HG03280 (cell line): Measurements from ENCODE around the gene GCC1.
"Not testable (repeated sequence)": the region's sequence is repeated elsewhere in the genome, so short reads cannot be mapped to it uniquely, and the experiment has no call there.

Experiments used
- ATAC-seq: cut with Tn5 transposase; IDR thresholded peaks from one replicate; pipeline ENCODE4 v1.9.1; 2021; ENCODE audit warnings: mild to moderate bottlenecking, moderate library complexity; ENCODE audit not compliant: unreplicated experiment

GCC1 gene

GRCh38 chr7:127589896-127590295, 4.5 kb upstream of the GCC1 start:
- no peak for ATAC-seq

- peak; percentile 3 for ATAC-seq
These were observed 3.5 kb upstream of the GCC1 start for GRCh38 chr7:127588697-127589482.

- ATAC-seq = peak; percentile 81
These were observed 2.8 kb upstream of the GCC1 start, which contains the start of gene ARF5 for GRCh38 chr7:127588019-127588696. ARF5 (plus strand) TSS chr7:127588411; CDS start chr7:127588499, 88 bp downstream.

GRCh38 chr7:127587663-127588018, 2.2 kb upstream of the GCC1 start:
- no peak for ATAC-seq

- no peak for ATAC-seq
These were observed 950 bp upstream of the GCC1 start for GRCh38 chr7:127586346-127586745.

GRCh38 chr7:127584648-127585043, 750 bp downstream of the GCC1 start:
- no peak for ATAC-seq

- ATAC-seq = no peak
These were observed 3.0 kb downstream of the GCC1 start for GRCh38 chr7:127582361-127582760.

GRCh38 chr7:127581716-127582115, 3.7 kb downstream of the GCC1 start:
- no peak for ATAC-seq

- no peak for ATAC-seq
These were observed 4.8 kb downstream of the GCC1 start for GRCh38 chr7:127580612-127581011.

GRCh38 chr7:127578711-127579275, 6.6 kb downstream of the GCC1 start:
- no peak for ATAC-seq

GRCh38 chr7:127578036-127578684, 7.2 kb downstream of the GCC1 start:
- ATAC-seq = no peak

GRCh38 chr7:127571741-127572505, 13.5 kb downstream of the GCC1 start:
- no peak for ATAC-seq

GRCh38 chr7:127568034-127568433, 17.4 kb downstream of the GCC1 start:
- ATAC-seq = not testable (repeated sequence)

GRCh38 chr7:127566242-127566641, 19.2 kb downstream of the GCC1 start:
- no peak for ATAC-seq

GRCh38 chr7:127557803-127558202, 27.6 kb downstream of the GCC1 start:
- no peak for ATAC-seq

GRCh38 chr7:127556404-127556803, 29.0 kb downstream of the GCC1 start:
- no peak for ATAC-seq

GRCh38 chr7:127551941-127552340, 33.5 kb downstream of the GCC1 start:
- no peak for ATAC-seq

- no peak for ATAC-seq
These were observed 35.1 kb downstream of the GCC1 start for GRCh38 chr7:127550247-127550646.

- ATAC-seq = no peak
These were observed 39.1 kb downstream of the GCC1 start for GRCh38 chr7:127546313-127546712.

GRCh38 chr7:127541548-127541947, 43.8 kb downstream of the GCC1 start:
- no peak for ATAC-seq

GRCh38 chr7:127540461-127540860, 44.9 kb downstream of the GCC1 start:
- not testable (repeated sequence) for ATAC-seq
